Pancreas (tissue), 10 donors: ENCODE results near the gene AAK1. TPM values are rescaled to one million over a fixed set of nuclear protein-coding genes. Genes with fewer than 3 reads are reported as not detected.

Experiments
- ATAC-seq, 4 donors: fragments of 200-7000 bp; cut with Tn5 transposase; one replicate each; pipeline versions ENCODE4 v1.8.0 to v1.9.1; 2020; ENCODE audit warnings: mild to moderate bottlenecking in 4 of 4, moderate library complexity in 4 of 4
- DNase-seq, 6 donors: peaks; one replicate each; pipeline ENCODE4 v3.0.0-alpha.2; 2020
- FAIRE-seq: peaks from 2 replicates; lab custom pipeline; 2012; peaks lifted over from hg19 to GRCh38; lab: Jason Lieb, UNC
- H3K27ac ChIP-seq, 4 donors: fragments of 200-600 bp; sonication (generic); 1 replicate in 3 of 4; 2 replicates in 1 of 4; pipeline versions ENCODE4 v1.5.0 to v1.8.0; 2020
- H3K27me3 ChIP-seq, 4 donors: fragments of 200-600 bp; one replicate each; pipeline ENCODE4 v1.8.0; 2021
- H3K36me3 ChIP-seq, 3 donors: fragments of 200-600 bp; sonication (generic) in 1 of 3; one replicate each; pipeline versions ENCODE4 v1.5.0 to v1.8.0; 2020 to 2021
- H3K4me1 ChIP-seq, 3 donors: fragments of 200-600 bp; one replicate each; pipeline ENCODE4 v1.8.0; 2021
- H3K4me3 ChIP-seq, 4 donors: fragments of 200-600 bp; sonication (generic) in 2 of 4; one replicate each; pipeline versions ENCODE4 v1.5.0 to v1.8.0; 2020 to 2021
- H3K9me3 ChIP-seq, 4 donors: fragments of 200-600 bp; one replicate each; pipeline ENCODE4 v1.8.0; 2021
- CTCF ChIP-seq, 4 donors: fragments of 200-600 bp; sonication (generic) in 3 of 4; IDR thresholded peaks; one replicate each; pipeline versions ENCODE4 v1.5.0 to v1.8.0; 2021; ENCODE audit warnings: antibody characterized with exemption in 4 of 4
- WGBS, 2 donors: extraction: QIAGEN DNeasy Blood & Tissue Kit; methylation state at CpG; one replicate each; pipeline ENCODE4 v1.1.7; 2013; 5-methylcytosine and 5-hydroxymethylcytosine counted together
- intact Hi-C, 3 donors: fragments of 100-400 bp; cut with DNase I; formaldehyde crosslinking; loops; one replicate each; pipeline versions ENCODE4 v1.11.1 to v1.14.2; 2022
- polyA plus RNA-seq, 2 donors: library from polyadenylated mRNA; stranded (reverse); fragments of 200-250 nt; gene quantifications; one replicate each; pipeline ENCODE4 v1.2.3, GENCODE V29; 2013
- total RNA-seq, 6 donors: library from RNA; stranded (reverse); fragmentation: NEBNext Ultra II Directional in 4 of 6; extraction: Animal tissue kit (Norgen Biotek cat#: 25700) in 4 of 6; gene quantifications; one replicate each; pipeline versions ENCODE4 v1.2.1 to v1.2.4, GENCODE V29; 2021 to 2023
- donor health status: healthy with polysubstance abuse.
- donor health status: DM: no; HTN: no; CAD: no; lungs with moderate emphysema.
- donor health status: DM: no; HTN: no; CAD: no.
- donor health status: control.
- donor health status: control.
- donor health status: Bipolar disorder and iron deficiency.
- donor health status: DM: yes; HTN: yes; CAD: no.
- donor health status: DM: no; HTN: no; CAD: no.
- donor health status: DM: no; HTN: no; CAD: no.
- donor health status: DM: yes; HTN: yes; CAD: no.

Gene AAK1
- total and polyA plus RNA-seq, 8 donors = 20.6 to 45.1 (median 32.5) TPM

GRCh38 chr2:69600425-69600824, 43.1 kb downstream of the AAK1 start:
- FAIRE-seq (no peak), ATAC-seq (no peak), DNase-seq (no peak)
- 94 to 96% methylated on average over 4 of the region's 4 CpGs for WGBS, 2 donors
- no peaks in the 10 kb centered on the region for H3K27me3 ChIP-seq
- H3K27ac ChIP-seq = no peak overlapping the region
- TF ChIP-seq CTCF (IDR thresholded peaks at IDR 0.05) = no peak
- H3K36me3 ChIP-seq = no peaks in the 10 kb centered on the region
- peaks cover 0 to 22% (median 21%) of the 10 kb centered on the region in 3 donors for H3K4me1 ChIP-seq
- no peaks in the 10 kb centered on the region for H3K9me3 ChIP-seq
- no peak overlapping the region for H3K4me3 ChIP-seq
- intact Hi-C loops = no loop called here

GRCh38 chr2:69597843-69598610, 45.5 kb downstream of the AAK1 start:
- H3K36me3 ChIP-seq = no peaks in the 10 kb centered on the region
- no peak for TF ChIP-seq CTCF (IDR thresholded peaks at IDR 0.05)
- DNase-seq (no peak), FAIRE-seq (no peak), ATAC-seq (no peak)
- 72 to 78% methylated on average over 5 of the region's 5 CpGs for WGBS, 2 donors
- H3K4me3 ChIP-seq = no peak overlapping the region
- H3K9me3 ChIP-seq = no peaks in the 10 kb centered on the region
- H3K27me3 ChIP-seq = no peaks in the 10 kb centered on the region
- intact Hi-C loops = no loop called here
- peaks cover 0 to 7% (median 5%) of the 10 kb centered on the region in 3 donors for H3K4me1 ChIP-seq
- H3K27ac ChIP-seq = no peak overlapping the region

- 69 to 78% methylated on average over 5 of the region's 5 CpGs for WGBS, 2 donors
Measured at GRCh38 chr2:69597105-69597504, 46.4 kb downstream of the AAK1 start.

GRCh38 chr2:69594341-69594740, 49.2 kb downstream of the AAK1 start:
- Histone ChIP-seq H3K4me3 (no peak overlapping the region), H3K36me3 (no peaks in the 10 kb centered on the region), H3K9me3 (no peaks in the 10 kb centered on the region), H3K27me3 (no peaks in the 10 kb centered on the region), H3K27ac (no peak overlapping the region), H3K4me1 (no peaks in the 10 kb centered on the region)
- DNase-seq (no peak), ATAC-seq (peak in 3 of 4 donors; percentile 32 to 55 (median 43)), FAIRE-seq (no peak)
- 59 to 77% methylated on average over 3 of the region's 3 CpGs for WGBS, 2 donors
- intact Hi-C loops = no loop called here
- TF ChIP-seq CTCF (IDR thresholded peaks at IDR 0.05) = no peak

More at GRCh38 chr2:69597105-69597504, 46.4 kb downstream of the AAK1 start:
- DNase-seq = no peak
- ATAC-seq = peak in 2 of 4 donors; percentile 28 to 29
- H3K4me1 ChIP-seq = peaks cover 0 to 5% (median 4%) of the 10 kb centered on the region in 3 donors
- TF ChIP-seq CTCF (IDR thresholded peaks at IDR 0.05) = no peak
- H3K9me3 ChIP-seq = no peaks in the 10 kb centered on the region
- no peak overlapping the region for H3K4me3 ChIP-seq
- H3K36me3 ChIP-seq = no peaks in the 10 kb centered on the region
- H3K27me3 ChIP-seq = no peaks in the 10 kb centered on the region
- no peak for FAIRE-seq
- H3K27ac ChIP-seq = no peak overlapping the region
- intact Hi-C loops = no loop called here

- no peak for FAIRE-seq
- intact Hi-C loops = no loop called here
- no peak for DNase-seq
- Histone ChIP-seq H3K9me3 (no peaks in the 10 kb centered on the region), H3K4me1 (no peaks in the 10 kb centered on the region), H3K27me3 (no peaks in the 10 kb centered on the region), H3K36me3 (no peaks in the 10 kb centered on the region), H3K27ac (no peak overlapping the region), H3K4me3 (no peak overlapping the region)
- no peak for ATAC-seq
- no peak for TF ChIP-seq CTCF (IDR thresholded peaks at IDR 0.05)
Measured at GRCh38 chr2:69592511-69592910, 51.0 kb downstream of the AAK1 start.
